ENCODE results near the gene IQCM.

- TF ChIP-seq POLR2AphosphoS5 (IDR thresholded peaks at IDR 0.05; ENCODE audit: low read depth, low read length) = no peak
- TF ChIP-seq SIN3A (IDR thresholded peaks at IDR 0.05; ENCODE audit: borderline replicate concordance, insufficient read depth, low read depth, low read length) = no peak
Observed at GRCh38 chr4:149589826-149590225, 225.8 kb downstream of the IQCM start.
